Endodermal cell (in vitro differentiated cells): ENCODE results near the gene ROBO3. TPM values are rescaled to one million over a fixed set of nuclear protein-coding genes. Genes with fewer than 3 reads are reported as not detected.

Source experiments
- DNase-seq: peaks from one replicate; pipeline ENCODE4 v3.0.0-alpha.2; 2017
- H3K27ac ChIP-seq: 2 replicates; pipeline ENCODE4 v1.5.1; 2013; ENCODE audit warnings: mild to moderate bottlenecking, low read depth, low read length, moderate library complexity
- H3K27me3 ChIP-seq: 2 replicates; pipeline ENCODE4 v1.6.1; 2013; ENCODE audit warnings: mild to moderate bottlenecking, low read length, moderate library complexity; ENCODE audit not compliant: insufficient read depth, control insufficient read depth, poor library complexity, severe bottlenecking
- H3K36me3 ChIP-seq: 2 replicates; pipeline ENCODE4 v1.7.0; 2013; ENCODE audit warnings: mild to moderate bottlenecking, low read length, moderate library complexity; ENCODE audit not compliant: control insufficient read depth, insufficient read depth
- H3K4me1 ChIP-seq: one replicate; pipeline ENCODE4 v1.7.0; 2013; ENCODE audit warnings: low read length; ENCODE audit not compliant: control insufficient read depth, insufficient read depth
- H3K4me3 ChIP-seq: 2 replicates; pipeline ENCODE4 v1.5.1; 2013; ENCODE audit warnings: mild to moderate bottlenecking, low read length, moderate library complexity
- H3K9ac ChIP-seq: 2 replicates; pipeline ENCODE4 v1.6.1; 2013; ENCODE audit warnings: mild to moderate bottlenecking, low read length, moderate library complexity; ENCODE audit not compliant: poor library complexity, severe bottlenecking; ENCODE audit errors: extremely low read depth
- H3K9me3 ChIP-seq: 2 replicates; pipeline ENCODE4 v1.6.1; 2013; ENCODE audit warnings: mild to moderate bottlenecking, low read length, moderate library complexity; ENCODE audit not compliant: control insufficient read depth
- H3K27ac Mint-ChIP-seq: 2 replicates; pipeline ENCODE4 v1.8.0; 2020; ENCODE audit warnings: mixed read lengths
- H3K27me3 Mint-ChIP-seq: 2 replicates; pipeline ENCODE4 v1.8.0; 2021; ENCODE audit warnings: mild to moderate bottlenecking, mixed read lengths; ENCODE audit not compliant: insufficient read depth
- H3K36me3 Mint-ChIP-seq: 2 replicates; pipeline ENCODE4 v1.8.0; 2020; ENCODE audit warnings: low read depth, mixed read lengths
- H3K4me1 Mint-ChIP-seq: 2 replicates; pipeline ENCODE4 v1.8.0; 2020; ENCODE audit warnings: mixed read lengths
- H3K4me3 Mint-ChIP-seq: 2 replicates; pipeline ENCODE4 v1.8.0; 2020; ENCODE audit warnings: mild to moderate bottlenecking, moderate library complexity, mixed read lengths
- H3K9me3 Mint-ChIP-seq: 2 replicates; pipeline ENCODE4 v1.8.0; 2020; ENCODE audit warnings: mild to moderate bottlenecking, mixed read lengths
- WGBS, 2 experiments: methylation state at CpG; one replicate each; pipeline versions ENCODE4 v1.1.5 to v1.1.7; 2013; ENCODE audit warnings: missing lambda C conversion rate in 2 of 2, mixed read lengths in 1 of 2; ENCODE audit not compliant: insufficient coverage in 1 of 2, insufficient read length in 1 of 2; 5-methylcytosine and 5-hydroxymethylcytosine counted together
- long read RNA-seq, 4 experiments: library from polyadenylated mRNA in 2 of 4; library from RNA in 1 of 4; library from capped mRNA in 1 of 4; stranded (forward) in 3 of 4; unstranded in 1 of 4; transcript quantifications; one replicate each; pipeline ENCODE4 v2.0.0, GENCODE V29; 2020 to 2021; ENCODE audit warnings: inconsistent platforms in 1 of 4
- polyA plus RNA-seq, 2 experiments: library from polyadenylated mRNA; stranded (reverse); fragments of 50-300 nt; gene quantifications; one replicate each; pipeline ENCODE4 v1.2.3, GENCODE V29; 2013
- total RNA-seq, 2 donors: library from RNA; stranded (reverse); fragmentation: NEBNext Ultra II Directional in 1 of 2; extraction: Animal tissue kit (Norgen Biotek cat#: 25700) in 1 of 2; gene quantifications; 2 replicates in 1 of 2; 3 replicates in 1 of 2; pipeline ENCODE4 v1.2.1, GENCODE V29; 2021
- TF ChIP-seq, protein P1 (sequence below): fragments of 200-600 bp; sonication (generic); conservative IDR thresholded peaks from 2 replicates; pipeline ENCODE4 v1.5.0; 2021; ENCODE audit warnings: antibody characterized with exemption, mild to moderate bottlenecking

ROBO3 gene, protein sequence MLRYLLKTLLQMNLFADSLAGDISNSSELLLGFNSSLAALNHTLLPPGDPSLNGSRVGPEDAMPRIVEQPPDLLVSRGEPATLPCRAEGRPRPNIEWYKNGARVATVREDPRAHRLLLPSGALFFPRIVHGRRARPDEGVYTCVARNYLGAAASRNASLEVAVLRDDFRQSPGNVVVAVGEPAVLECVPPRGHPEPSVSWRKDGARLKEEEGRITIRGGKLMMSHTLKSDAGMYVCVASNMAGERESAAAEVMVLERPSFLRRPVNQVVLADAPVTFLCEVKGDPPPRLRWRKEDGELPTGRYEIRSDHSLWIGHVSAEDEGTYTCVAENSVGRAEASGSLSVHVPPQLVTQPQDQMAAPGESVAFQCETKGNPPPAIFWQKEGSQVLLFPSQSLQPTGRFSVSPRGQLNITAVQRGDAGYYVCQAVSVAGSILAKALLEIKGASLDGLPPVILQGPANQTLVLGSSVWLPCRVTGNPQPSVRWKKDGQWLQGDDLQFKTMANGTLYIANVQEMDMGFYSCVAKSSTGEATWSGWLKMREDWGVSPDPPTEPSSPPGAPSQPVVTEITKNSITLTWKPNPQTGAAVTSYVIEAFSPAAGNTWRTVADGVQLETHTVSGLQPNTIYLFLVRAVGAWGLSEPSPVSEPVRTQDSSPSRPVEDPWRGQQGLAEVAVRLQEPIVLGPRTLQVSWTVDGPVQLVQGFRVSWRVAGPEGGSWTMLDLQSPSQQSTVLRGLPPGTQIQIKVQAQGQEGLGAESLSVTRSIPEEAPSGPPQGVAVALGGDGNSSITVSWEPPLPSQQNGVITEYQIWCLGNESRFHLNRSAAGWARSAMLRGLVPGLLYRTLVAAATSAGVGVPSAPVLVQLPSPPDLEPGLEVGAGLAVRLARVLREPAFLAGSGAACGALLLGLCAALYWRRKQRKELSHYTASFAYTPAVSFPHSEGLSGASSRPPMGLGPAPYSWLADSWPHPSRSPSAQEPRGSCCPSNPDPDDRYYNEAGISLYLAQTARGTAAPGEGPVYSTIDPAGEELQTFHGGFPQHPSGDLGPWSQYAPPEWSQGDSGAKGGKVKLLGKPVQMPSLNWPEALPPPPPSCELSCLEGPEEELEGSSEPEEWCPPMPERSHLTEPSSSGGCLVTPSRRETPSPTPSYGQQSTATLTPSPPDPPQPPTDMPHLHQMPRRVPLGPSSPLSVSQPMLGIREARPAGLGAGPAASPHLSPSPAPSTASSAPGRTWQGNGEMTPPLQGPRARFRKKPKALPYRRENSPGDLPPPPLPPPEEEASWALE (N-terminal part only)
- 10 to 100 TPM; 15.3 to 16.2 TPM for total RNA-seq
- 115 TPM for polyA plus RNA-seq (2013, experiment 1 of 2)
- polyA plus RNA-seq (2013, experiment 2 of 2): 77.1 TPM
- long read RNA-seq, experiment 1, partial matches to known transcripts: 0 of 2 reads
- long read RNA-seq, experiment 1, other reads (novel, unspliced or antisense): 2 of 2 reads
- long read RNA-seq, experiment 2, partial matches to known transcripts: 4 of 10 reads
- long read RNA-seq, experiment 2, other reads (novel, unspliced or antisense): 6 of 10 reads
- long read RNA-seq, experiment 3, partial matches to known transcripts: 6 of 24 reads
- long read RNA-seq, experiment 3, other reads (novel, unspliced or antisense): 16 of 24 reads
- long read RNA-seq, experiment 4, partial matches to known transcripts: 0 of 6 reads
- long read RNA-seq, experiment 4, other reads (novel, unspliced or antisense): 6 of 6 reads

DNA sequence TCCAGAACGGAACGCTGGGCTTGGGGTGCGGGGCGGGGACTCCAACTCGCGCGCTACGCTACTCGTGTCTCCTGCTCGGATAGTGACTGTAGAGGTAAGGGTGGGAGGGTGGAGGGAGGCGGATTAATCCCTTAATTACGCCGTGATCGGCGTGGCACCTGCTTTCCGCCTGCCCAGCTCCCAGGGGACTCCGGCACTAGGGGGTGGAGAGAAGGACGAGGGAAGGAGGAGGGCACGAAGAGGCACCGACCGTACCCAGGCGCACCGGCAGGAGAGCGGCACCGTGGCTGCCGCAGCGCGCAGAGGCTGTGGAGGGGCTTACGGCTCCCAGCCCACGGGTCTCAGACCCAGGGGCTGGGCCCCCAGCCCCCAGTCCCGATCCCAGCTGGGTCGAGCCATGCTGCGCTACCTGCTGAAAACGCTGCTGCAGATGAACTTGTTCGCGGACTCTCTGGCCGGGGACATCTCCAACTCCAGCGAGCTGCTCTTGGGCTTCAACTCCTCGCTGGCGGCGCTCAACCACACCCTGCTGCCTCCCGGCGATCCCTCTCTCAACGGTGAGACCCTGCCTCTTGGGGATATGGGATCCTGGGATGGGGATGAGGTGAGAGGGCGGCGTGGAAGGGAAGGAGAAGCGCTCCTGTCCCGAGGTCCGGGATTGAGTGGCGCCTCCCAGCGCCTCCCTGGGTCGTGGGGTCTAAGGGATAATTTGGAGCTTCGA is at the start of gene ROBO3:
TSS of gene ROBO3 (plus strand) at position 252 of the 721 bp plus-strand sequence. CDS start at position 398, 146 bp downstream.
- peaks cover 100% of the 10 kb centered on the region for H3K27me3 Mint-ChIP-seq
- no peaks in the 10 kb centered on the region for H3K36me3 Mint-ChIP-seq
- no peak within 1 kb of the TSS for H3K27ac Mint-ChIP-seq
- Histone ChIP-seq H3K9me3 (no peaks in the 10 kb centered on the region), H3K27me3 (peaks cover 100% of the 10 kb centered on the region), H3K36me3 (no peaks in the 10 kb centered on the region), H3K9ac (no peak within 1 kb of the TSS), H3K4me3 (peak within 1 kb of the TSS; percentile 73), H3K4me1 (peaks cover 8% of the 10 kb centered on the region), H3K27ac (no peak within 1 kb of the TSS)
- peaks cover 32% of the 10 kb centered on the region for H3K4me1 Mint-ChIP-seq
- H3K4me3 Mint-ChIP-seq: peak within 1 kb of the TSS; percentile 38
- no peaks in the 10 kb centered on the region for H3K9me3 Mint-ChIP-seq
- TF ChIP-seq, protein P1, sequence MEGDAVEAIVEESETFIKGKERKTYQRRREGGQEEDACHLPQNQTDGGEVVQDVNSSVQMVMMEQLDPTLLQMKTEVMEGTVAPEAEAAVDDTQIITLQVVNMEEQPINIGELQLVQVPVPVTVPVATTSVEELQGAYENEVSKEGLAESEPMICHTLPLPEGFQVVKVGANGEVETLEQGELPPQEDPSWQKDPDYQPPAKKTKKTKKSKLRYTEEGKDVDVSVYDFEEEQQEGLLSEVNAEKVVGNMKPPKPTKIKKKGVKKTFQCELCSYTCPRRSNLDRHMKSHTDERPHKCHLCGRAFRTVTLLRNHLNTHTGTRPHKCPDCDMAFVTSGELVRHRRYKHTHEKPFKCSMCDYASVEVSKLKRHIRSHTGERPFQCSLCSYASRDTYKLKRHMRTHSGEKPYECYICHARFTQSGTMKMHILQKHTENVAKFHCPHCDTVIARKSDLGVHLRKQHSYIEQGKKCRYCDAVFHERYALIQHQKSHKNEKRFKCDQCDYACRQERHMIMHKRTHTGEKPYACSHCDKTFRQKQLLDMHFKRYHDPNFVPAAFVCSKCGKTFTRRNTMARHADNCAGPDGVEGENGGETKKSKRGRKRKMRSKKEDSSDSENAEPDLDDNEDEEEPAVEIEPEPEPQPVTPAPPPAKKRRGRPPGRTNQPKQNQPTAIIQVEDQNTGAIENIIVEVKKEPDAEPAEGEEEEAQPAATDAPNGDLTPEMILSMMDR: no peak
- DNase-seq: peak; percentile 68
- WGBS, 2 experiments: 3 to 4% methylated on average over 25 to 49 of the region's 53 CpGs

DNA sequence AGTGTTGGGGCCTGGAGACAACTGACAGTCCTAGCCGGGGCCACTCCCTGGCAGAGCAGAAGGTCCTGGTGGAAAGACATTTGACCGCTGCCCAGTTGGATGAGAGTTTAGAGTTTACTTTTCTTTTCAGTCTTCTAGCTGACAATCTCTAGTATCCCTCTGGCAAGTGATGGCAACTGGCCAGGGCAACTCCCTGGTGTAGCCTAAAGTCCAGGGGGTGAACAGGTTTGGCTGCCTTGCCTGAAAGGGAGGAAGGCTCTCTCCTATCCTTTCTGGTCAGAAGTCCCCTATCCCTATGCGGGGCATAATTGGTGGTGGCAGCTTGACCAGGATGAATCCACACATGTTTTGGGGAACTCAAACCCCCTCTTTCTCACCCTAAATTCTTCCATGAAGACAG is 48.2 kb upstream of the ROBO3 start:
- no peak overlapping the region for H3K9ac ChIP-seq
- H3K4me1 ChIP-seq: no peaks in the 10 kb centered on the region
- Mint-ChIP-seq H3K4me1 (peaks cover 9% of the 10 kb centered on the region), H3K9me3 (peaks cover 5% of the 10 kb centered on the region), H3K36me3 (no peaks in the 10 kb centered on the region), H3K4me3 (no peak overlapping the region), H3K27ac (no peak overlapping the region), H3K27me3 (peaks cover 33% of the 10 kb centered on the region)
- no peaks in the 10 kb centered on the region for H3K9me3 ChIP-seq
- no peaks in the 10 kb centered on the region for H3K36me3 ChIP-seq
- no peaks in the 10 kb centered on the region for H3K27me3 ChIP-seq
- no peak for DNase-seq
- no peak overlapping the region for H3K4me3 ChIP-seq
- TF ChIP-seq, protein P1: no peak
- 98 to 100% methylated on average over 1 to 3 of the region's 3 CpGs for WGBS, 2 experiments
- H3K27ac ChIP-seq: no peak overlapping the region
